Measurements from ENCODE around the gene ACBD6.

- TF ChIP-seq POLR2AphosphoS5 (IDR thresholded peaks at IDR 0.05; ENCODE audit: insufficient read depth in 1 of 2, low read depth in 1 of 2), result no peak
- no peak for TF ChIP-seq CTCF (IDR thresholded peaks at IDR 0.05)
Observed at GRCh38 chr1:180257028-180257386, 245.4 kb downstream of the ACBD6 start.

All from vagina (tissue), 2 donors.